Hepatocyte (in vitro differentiated cells): ENCODE data around the gene ST3GAL4.

Experiments
- EZH2 ChIP-seq: fragments of 200-600 bp; sonication (generic); IDR thresholded peaks from 2 replicates; pipeline ENCODE4 v1.6.1; 2016; ENCODE audit warnings: antibody characterized with exemption, mild to moderate bottlenecking, borderline replicate concordance
- TF ChIP-seq, protein P1 (sequence below): fragments of 200-600 bp; sonication (generic); IDR thresholded peaks from 2 replicates; pipeline ENCODE4 v1.5.1; 2016; ENCODE audit warnings: antibody characterized with exemption, mild to moderate bottlenecking; ENCODE audit not compliant: poor library complexity

DNA sequence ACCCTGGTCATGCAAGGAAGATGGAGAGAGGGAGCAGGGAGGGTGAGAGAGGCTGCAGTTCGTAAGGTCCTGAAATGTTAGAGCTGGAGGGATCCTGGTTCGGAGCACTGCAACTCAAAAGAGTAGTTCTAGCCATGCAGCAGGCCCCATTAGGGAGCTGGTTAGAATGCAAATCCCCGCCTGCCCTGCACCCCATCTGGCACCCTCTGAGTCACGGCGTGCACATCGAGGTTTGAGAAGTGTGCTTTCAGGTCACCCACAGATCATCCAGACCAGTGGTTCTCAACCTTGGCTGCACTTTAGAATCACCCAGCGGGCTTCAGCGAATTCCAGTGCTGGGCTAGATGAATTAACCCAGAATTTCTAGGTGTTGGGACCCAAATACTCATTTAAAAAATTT, 48.2 kb downstream of the ST3GAL4 start:
- TF ChIP-seq, protein P1, sequence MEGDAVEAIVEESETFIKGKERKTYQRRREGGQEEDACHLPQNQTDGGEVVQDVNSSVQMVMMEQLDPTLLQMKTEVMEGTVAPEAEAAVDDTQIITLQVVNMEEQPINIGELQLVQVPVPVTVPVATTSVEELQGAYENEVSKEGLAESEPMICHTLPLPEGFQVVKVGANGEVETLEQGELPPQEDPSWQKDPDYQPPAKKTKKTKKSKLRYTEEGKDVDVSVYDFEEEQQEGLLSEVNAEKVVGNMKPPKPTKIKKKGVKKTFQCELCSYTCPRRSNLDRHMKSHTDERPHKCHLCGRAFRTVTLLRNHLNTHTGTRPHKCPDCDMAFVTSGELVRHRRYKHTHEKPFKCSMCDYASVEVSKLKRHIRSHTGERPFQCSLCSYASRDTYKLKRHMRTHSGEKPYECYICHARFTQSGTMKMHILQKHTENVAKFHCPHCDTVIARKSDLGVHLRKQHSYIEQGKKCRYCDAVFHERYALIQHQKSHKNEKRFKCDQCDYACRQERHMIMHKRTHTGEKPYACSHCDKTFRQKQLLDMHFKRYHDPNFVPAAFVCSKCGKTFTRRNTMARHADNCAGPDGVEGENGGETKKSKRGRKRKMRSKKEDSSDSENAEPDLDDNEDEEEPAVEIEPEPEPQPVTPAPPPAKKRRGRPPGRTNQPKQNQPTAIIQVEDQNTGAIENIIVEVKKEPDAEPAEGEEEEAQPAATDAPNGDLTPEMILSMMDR = no peak
- TF ChIP-seq EZH2 = no peak
